Measurements from ENCODE around the gene TRIM63.

GRCh38 chr1:26064553-26064952 is 2.9 kb downstream of the TRIM63 start:
- TF ChIP-seq CTCF (IDR thresholded peaks at IDR 0.05) (no peak), POLR2AphosphoS5 (IDR thresholded peaks at IDR 0.05; ENCODE audit: low read depth, low read length) (no peak), SIN3A (IDR thresholded peaks at IDR 0.05; ENCODE audit: borderline replicate concordance, insufficient read depth, low read depth, low read length) (no peak), REST (IDR thresholded peaks at IDR 0.05; ENCODE audit: insufficient read depth in 1 of 2, low read depth in 2 of 2, low read length in 1 of 2) (no peak), TCF7L2 (IDR thresholded peaks at IDR 0.05; ENCODE audit: low read depth, low read length) (no peak)

All from Panc1 (cell line).